ENCODE measurements around the gene BTBD9. TPM values are rescaled to one million over a fixed set of nuclear protein-coding genes. Genes with fewer than 3 reads are reported as not detected.
A peak's percentile ranks its signal among the peaks of the same experiment; 100 is the strongest.

The BTBD9 gene
- total RNA-seq, 1 experiment from 2014 or later, result 10.8 TPM

- Histone ChIP-seq H3K9me3 (ENCODE audit: insufficient read depth, low read depth) (no peaks in the 10 kb centered on the region), H3K4me3 (no peak overlapping the region), H2AFZ (no peak overlapping the region), H3K4me2 (no peak overlapping the region), H3K4me1 (replicated peaks; ENCODE audit: insufficient read depth) (peaks cover 10% of the 10 kb centered on the region), H3K79me2 (ENCODE audit: low read depth) (no peaks in the 10 kb centered on the region), H3K27me3 (ENCODE audit: insufficient read depth, low read depth) (no peaks in the 10 kb centered on the region), H3K36me3 (ENCODE audit: low read depth) (no peaks in the 10 kb centered on the region), H4K20me1 (ENCODE audit: insufficient read depth) (no peaks in the 10 kb centered on the region), H3F3A (ENCODE audit: insufficient read depth, low read depth) (no peaks in the 10 kb centered on the region), H3K27ac (no peak overlapping the region), H3K9me2 (ENCODE audit: insufficient read depth) (no peaks in the 10 kb centered on the region; the same call in 1 of the 2 replicates)
- TF ChIP-seq CTCF (conservative IDR thresholded peaks at IDR 0.05) (no peak), EZH2 (IDR thresholded peaks at IDR 0.05; ENCODE audit: low read depth) (no peak)
- POLR2A ChIA-PET (ENCODE audit: unreplicated experiment), result no interaction called here
- DNase-seq, result peak in 1 of 2 experiments; percentile 45
- no TSS peak for BruUV-seq (replicated peaks)
- CTCF ChIA-PET, result no interaction called here
- intact Hi-C loops (cut with micrococcal nuclease; ENCODE audit: unreplicated experiment), result no loop called here
Measured at GRCh38 chr6:38391206-38391605, 248.5 kb downstream of the BTBD9 start.

DNA sequence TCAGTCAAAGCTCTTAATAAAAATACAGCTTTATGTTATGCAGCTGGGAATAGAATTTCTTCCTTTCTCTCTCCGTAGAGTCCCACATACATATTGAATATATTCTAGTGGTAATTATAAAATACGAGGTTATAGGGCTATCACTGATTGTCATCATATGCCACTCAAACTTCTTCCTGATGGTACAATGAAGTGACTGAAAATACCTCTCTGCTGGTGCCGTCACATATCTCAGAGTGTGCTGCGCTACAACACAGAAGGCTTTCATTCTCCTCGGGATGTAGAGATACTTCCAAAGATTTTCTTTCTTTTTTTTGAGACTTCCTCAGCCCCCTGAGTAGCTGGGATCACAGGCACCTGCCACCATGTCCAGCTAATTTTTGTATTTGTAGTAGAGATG, 249.9 kb downstream of the BTBD9 start:
- Histone ChIP-seq H3K4me3 (no peak overlapping the region), H3K36me3 (ENCODE audit: low read depth) (no peaks in the 10 kb centered on the region), H3F3A (ENCODE audit: insufficient read depth, low read depth) (no peaks in the 10 kb centered on the region), H3K27me3 (ENCODE audit: insufficient read depth, low read depth) (no peaks in the 10 kb centered on the region), H4K20me1 (ENCODE audit: insufficient read depth) (no peaks in the 10 kb centered on the region), H3K4me2 (no peak overlapping the region), H3K9me3 (ENCODE audit: insufficient read depth, low read depth) (no peaks in the 10 kb centered on the region), H3K27ac (no peak overlapping the region), H3K9me2 (ENCODE audit: insufficient read depth) (no peaks in the 10 kb centered on the region; the same call in 1 of the 2 replicates), H3K4me1 (replicated peaks; ENCODE audit: insufficient read depth) (peaks cover 10% of the 10 kb centered on the region), H3K79me2 (ENCODE audit: low read depth) (no peaks in the 10 kb centered on the region), H2AFZ (no peak overlapping the region)
- TF ChIP-seq EZH2 (IDR thresholded peaks at IDR 0.05; ENCODE audit: low read depth), result no peak
- no peak for TF ChIP-seq CTCF (conservative IDR thresholded peaks at IDR 0.05)
- no TSS peak for BruUV-seq (replicated peaks)
- CTCF ChIA-PET, result no interaction called here
- DNase-seq, result no peak
- POLR2A ChIA-PET (ENCODE audit: unreplicated experiment), result no interaction called here
- intact Hi-C loops (cut with micrococcal nuclease; ENCODE audit: unreplicated experiment), result no loop called here

GRCh38 chr6:38387971-38388370, 251.8 kb downstream of the BTBD9 start:
- H3K9me2 ChIP-seq (ENCODE audit: insufficient read depth), result no peaks in the 10 kb centered on the region
- H3K4me3 ChIP-seq, result no peak overlapping the region
- H3K4me2 ChIP-seq, result no peak overlapping the region
- H3K4me1 ChIP-seq (replicated peaks; ENCODE audit: insufficient read depth), result peaks cover 10% of the 10 kb centered on the region
- H2AFZ ChIP-seq, result no peak overlapping the region
- CTCF ChIA-PET, result no interaction called here
- no peaks in the 10 kb centered on the region for H3K9me3 ChIP-seq (ENCODE audit: insufficient read depth, low read depth)
- intact Hi-C loops (cut with micrococcal nuclease; ENCODE audit: unreplicated experiment), result no loop called here
- no peak for TF ChIP-seq CTCF (conservative IDR thresholded peaks at IDR 0.05)
- no peak for TF ChIP-seq EZH2 (IDR thresholded peaks at IDR 0.05; ENCODE audit: low read depth)
- POLR2A ChIA-PET (ENCODE audit: unreplicated experiment), result no interaction called here
- no peaks in the 10 kb centered on the region for H3F3A ChIP-seq (ENCODE audit: insufficient read depth, low read depth)
- no peaks in the 10 kb centered on the region for H3K27me3 ChIP-seq (ENCODE audit: insufficient read depth, low read depth)
- DNase-seq, result no peak
- no peak overlapping the region for H3K27ac ChIP-seq
- H4K20me1 ChIP-seq (ENCODE audit: insufficient read depth), result no peaks in the 10 kb centered on the region
- H3K79me2 ChIP-seq (ENCODE audit: low read depth), result no peaks in the 10 kb centered on the region
- BruUV-seq (replicated peaks), result no TSS peak
- no peaks in the 10 kb centered on the region for H3K36me3 ChIP-seq (ENCODE audit: low read depth)

All from PC-9 (cell line).